A549 (cell line): ENCODE results near the gene PTTG2. TPM values are rescaled to one million over a fixed set of nuclear protein-coding genes. Genes with fewer than 3 reads are reported as not detected.

Experiments used
- BHLHE40 ChIP-seq: IDR thresholded peaks from 2 replicates; pipeline ENCODE4 v1.6.1; 2012; ENCODE audit warnings: low read depth, low read length, inconsistent platforms
- CBX8 ChIP-seq: fragments of 200-600 bp; sonication (generic); IDR thresholded peaks from 2 replicates; pipeline ENCODE4 v1.6.1; 2016
- CHD2 ChIP-seq: fragments of 150-350 bp; IDR thresholded peaks from 2 replicates; pipeline ENCODE4 v1.6.1; 2014; ENCODE audit warnings: low read length; ENCODE audit not compliant: partially characterized antibody
- CHD4 ChIP-seq: fragments of 200-600 bp; sonication (generic); IDR thresholded peaks from 2 replicates; pipeline ENCODE4 v1.6.1; 2016; ENCODE audit warnings: antibody characterized with exemption, mild to moderate bottlenecking, borderline replicate concordance
- EHMT2 ChIP-seq: fragments of 200-600 bp; sonication (generic); IDR thresholded peaks from 2 replicates; pipeline ENCODE4 v1.6.1; 2016; ENCODE audit warnings: antibody characterized with exemption, low read depth, mild to moderate bottlenecking, moderate library complexity
- EP300 ChIP-seq, 2 experiments: fragments of >200 bp; sonication (Bioruptor Twin); formaldehyde crosslinking; IDR thresholded peaks; 2 replicates in 1 of 2; 3 replicates in 1 of 2; pipeline ENCODE4 v1.6.1; 2016 to 2017
- ESRRA ChIP-seq: fragments of 150-350 bp; IDR thresholded peaks from 2 replicates; pipeline ENCODE4 v1.6.1; 2014; ENCODE audit warnings: mild to moderate bottlenecking, low read length, borderline replicate concordance
- FOSB ChIP-seq: fragments of 250-450 bp; sonication (Bioruptor Pico); IDR thresholded peaks from 2 replicates; pipeline ENCODE4 v1.5.0; 2020; ENCODE audit warnings: mild to moderate bottlenecking, moderate library complexity
- FOSL2 ChIP-seq, 2 experiments: fragments of 450-650 bp in 1 of 2; fragments of >200 bp in 1 of 2; sonication (Bioruptor Twin) in 1 of 2; formaldehyde crosslinking; IDR thresholded peaks; 2 replicates each; pipeline versions ENCODE4 v1.5.0 to v1.6.1; 2016 to 2020; ENCODE audit warnings: mild to moderate bottlenecking in 1 of 2, moderate library complexity in 1 of 2
- FOXS1 ChIP-seq: fragments of 250-450 bp; sonication (Bioruptor Pico); IDR thresholded peaks from 2 replicates; pipeline ENCODE4 v1.5.0; 2020; ENCODE audit warnings: mild to moderate bottlenecking, moderate library complexity
- HDAC2 ChIP-seq: fragments of 200-600 bp; sonication (generic); IDR thresholded peaks from 2 replicates; pipeline ENCODE4 v1.6.1; 2016
- HOXB5 ChIP-seq: fragments of 250-450 bp; sonication (Bioruptor Pico); IDR thresholded peaks from 2 replicates; pipeline ENCODE4 v1.5.0; 2020; ENCODE audit warnings: mild to moderate bottlenecking, moderate library complexity
- JUN ChIP-seq, 2 experiments: fragments of >200 bp; sonication (Bioruptor Twin); formaldehyde crosslinking; IDR thresholded peaks; 2 replicates in 1 of 2; 3 replicates in 1 of 2; pipeline ENCODE4 v1.6.1; 2016 to 2017
- JUNB ChIP-seq: fragments of >200 bp; sonication (Bioruptor Twin); formaldehyde crosslinking; IDR thresholded peaks from 2 replicates; pipeline ENCODE4 v1.6.1; 2016
- KDM1A ChIP-seq: fragments of 200-600 bp; sonication (generic); IDR thresholded peaks from 2 replicates; pipeline ENCODE4 v1.6.1; 2016; ENCODE audit warnings: low read depth, mild to moderate bottlenecking
- MAZ ChIP-seq: fragments of 150-350 bp; IDR thresholded peaks from 2 replicates; pipeline ENCODE4 v1.6.1; 2014; ENCODE audit warnings: antibody characterized with exemption, low read depth, low read length, borderline replicate concordance
- NR3C1 ChIP-seq: fragments of >200 bp; sonication (Bioruptor Twin); formaldehyde crosslinking; IDR thresholded peaks from 3 replicates; pipeline ENCODE4 v1.6.1; 2017
- PBX3 ChIP-seq: IDR thresholded peaks from 2 replicates; pipeline ENCODE4 v1.6.1; 2012
- POLR2A ChIP-seq: IDR thresholded peaks from 2 replicates; pipeline ENCODE4 v1.6.1; 2012; ENCODE audit warnings: mild to moderate bottlenecking, low read length
- RAD21 ChIP-seq, 2 experiments: fragments of >200 bp in 1 of 2; sonication (Bioruptor Twin) in 1 of 2; formaldehyde crosslinking in 1 of 2; IDR thresholded peaks in 1 of 2; conservative IDR thresholded peaks in 1 of 2; 2 replicates in 1 of 2; 3 replicates in 1 of 2; pipeline ENCODE4 v1.6.1; 2012 to 2018; ENCODE audit warnings: inconsistent platforms in 1 of 2
- RARB ChIP-seq: fragments of 250-450 bp; sonication (Bioruptor Pico); IDR thresholded peaks from 2 replicates; pipeline ENCODE4 v1.8.0; 2021; ENCODE audit warnings: mild to moderate bottlenecking, moderate library complexity
- RNF2 ChIP-seq: fragments of 200-600 bp; sonication (generic); IDR thresholded peaks from 2 replicates; pipeline ENCODE4 v1.6.1; 2016; ENCODE audit warnings: low read depth, mild to moderate bottlenecking, antibody characterized with exemption, moderate library complexity, borderline replicate concordance
- SREBF2 ChIP-seq: fragments of 450-650 bp; IDR thresholded peaks from 2 replicates; pipeline ENCODE4 v1.6.1; 2014; ENCODE audit warnings: mild to moderate bottlenecking, moderate library complexity
- TFCP2L1 ChIP-seq: fragments of 250-450 bp; sonication (Bioruptor Pico); IDR thresholded peaks from 2 replicates; pipeline ENCODE4 v1.5.0; 2021; ENCODE audit warnings: mild to moderate bottlenecking
- USF2 ChIP-seq: fragments of 450-650 bp; IDR thresholded peaks from 2 replicates; pipeline ENCODE4 v1.6.1; 2014; ENCODE audit warnings: antibody characterized with exemption
- ZC3H11A ChIP-seq: fragments of 450-650 bp; IDR thresholded peaks from 2 replicates; pipeline ENCODE4 v1.6.1; 2014; ENCODE audit warnings: antibody characterized with exemption, mild to moderate bottlenecking
- ZSCAN20 ChIP-seq: fragments of 250-450 bp; sonication (Bioruptor Pico); IDR thresholded peaks from 2 replicates; pipeline ENCODE4 v1.8.0; 2022; ENCODE audit warnings: mild to moderate bottlenecking, moderate library complexity
- polyA plus RNA-seq, 4 experiments: library from polyadenylated mRNA; depleted of rRNA in 3 of 4; stranded (reverse); fragments of >200 nt; fragmentation: RNase III in 1 of 4; extraction: RNeasy Plus Mini Kit Qiagen cat#74134 plus additional on column Dnase treatment in 1 of 4; gene quantifications; 2 replicates in 3 of 4; 3 replicates in 1 of 4; pipeline ENCODE4 v1.2.3, GENCODE V29; 2011 to 2017
- TF ChIP-seq, protein P1 (sequence below): fragments of 150-350 bp; IDR thresholded peaks from 2 replicates; pipeline ENCODE4 v1.6.1; 2014; ENCODE audit warnings: low read depth, mild to moderate bottlenecking, low read length
- TF ChIP-seq, protein P2 (sequence below): fragments of >200 bp; sonication (Bioruptor Twin); formaldehyde crosslinking; IDR thresholded peaks from 3 replicates; pipeline ENCODE4 v1.5.1; 2016
- TF ChIP-seq, protein P3 (sequence below): IDR thresholded peaks from 2 replicates; pipeline ENCODE4 v1.6.1; 2012

The PTTG2 gene
- polyA plus RNA-seq, 2 of the 4 experiments (the other 2 are of a cell fraction), result not detected

DNA sequence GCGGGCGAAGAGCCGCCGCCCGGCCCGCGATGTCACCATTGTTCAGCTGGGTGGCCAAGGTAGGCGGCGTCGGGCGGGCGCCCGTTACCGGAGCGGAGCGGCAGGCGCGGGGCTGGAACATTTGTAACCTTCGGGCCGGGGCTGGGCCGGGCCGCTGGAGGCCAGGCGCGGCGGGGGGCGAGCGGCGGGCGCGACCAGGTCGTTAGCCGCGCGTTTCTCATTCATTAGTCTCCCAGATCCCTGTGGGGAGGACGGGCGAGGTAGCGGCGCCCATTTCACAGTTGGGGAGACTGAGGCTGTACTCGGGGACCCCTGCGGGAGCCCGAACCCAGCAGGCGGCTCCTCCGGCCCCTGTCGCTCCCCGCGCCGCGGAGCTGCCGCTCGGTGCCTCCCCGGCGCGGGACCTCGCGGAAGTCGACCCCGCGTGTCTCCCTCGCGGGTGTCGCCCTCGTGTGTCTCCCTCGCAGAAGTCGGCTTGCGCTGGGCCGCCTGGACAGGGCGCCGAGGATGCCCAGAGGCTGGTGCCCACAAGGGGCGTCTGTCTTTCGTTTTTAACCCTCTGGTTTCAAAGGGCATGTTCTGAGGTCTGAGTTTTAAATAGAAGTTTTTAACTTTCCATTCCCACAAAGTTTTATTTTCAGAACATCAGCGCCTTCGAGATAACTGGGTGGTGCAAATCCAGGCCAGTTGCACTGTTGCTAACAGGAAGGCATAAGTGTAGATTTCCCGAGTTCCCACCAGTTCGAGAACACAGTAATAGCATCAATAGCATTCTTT, 17.5 kb downstream of the PTTG2 start (continued):
- no peak for TF ChIP-seq USF2
- TF ChIP-seq PBX3, result no peak
- no peak for TF ChIP-seq CHD2
- no peak for TF ChIP-seq FOSB (CRISPR knock-in tag)
- TF ChIP-seq CBX8, result no peak
- no peak for TF ChIP-seq TFCP2L1 (CRISPR knock-in tag)
- peak; percentile 33; the same call in 1 of the 2 replicates for TF ChIP-seq CHD4
- TF ChIP-seq JUNB, result no peak
- TF ChIP-seq POLR2A, result no peak
- 0 out of 2 replicates have a peak, but pooled peaks have one; percentile 35 for TF ChIP-seq HDAC2
- TF ChIP-seq, protein P1, sequence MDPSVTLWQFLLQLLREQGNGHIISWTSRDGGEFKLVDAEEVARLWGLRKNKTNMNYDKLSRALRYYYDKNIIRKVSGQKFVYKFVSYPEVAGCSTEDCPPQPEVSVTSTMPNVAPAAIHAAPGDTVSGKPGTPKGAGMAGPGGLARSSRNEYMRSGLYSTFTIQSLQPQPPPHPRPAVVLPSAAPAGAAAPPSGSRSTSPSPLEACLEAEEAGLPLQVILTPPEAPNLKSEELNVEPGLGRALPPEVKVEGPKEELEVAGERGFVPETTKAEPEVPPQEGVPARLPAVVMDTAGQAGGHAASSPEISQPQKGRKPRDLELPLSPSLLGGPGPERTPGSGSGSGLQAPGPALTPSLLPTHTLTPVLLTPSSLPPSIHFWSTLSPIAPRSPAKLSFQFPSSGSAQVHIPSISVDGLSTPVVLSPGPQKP, result no peak
- TF ChIP-seq EHMT2, result no peak
- no peak for TF ChIP-seq FOXS1 (CRISPR knock-in tag)
- TF ChIP-seq SREBF2, result no peak
- TF ChIP-seq, protein P2, sequence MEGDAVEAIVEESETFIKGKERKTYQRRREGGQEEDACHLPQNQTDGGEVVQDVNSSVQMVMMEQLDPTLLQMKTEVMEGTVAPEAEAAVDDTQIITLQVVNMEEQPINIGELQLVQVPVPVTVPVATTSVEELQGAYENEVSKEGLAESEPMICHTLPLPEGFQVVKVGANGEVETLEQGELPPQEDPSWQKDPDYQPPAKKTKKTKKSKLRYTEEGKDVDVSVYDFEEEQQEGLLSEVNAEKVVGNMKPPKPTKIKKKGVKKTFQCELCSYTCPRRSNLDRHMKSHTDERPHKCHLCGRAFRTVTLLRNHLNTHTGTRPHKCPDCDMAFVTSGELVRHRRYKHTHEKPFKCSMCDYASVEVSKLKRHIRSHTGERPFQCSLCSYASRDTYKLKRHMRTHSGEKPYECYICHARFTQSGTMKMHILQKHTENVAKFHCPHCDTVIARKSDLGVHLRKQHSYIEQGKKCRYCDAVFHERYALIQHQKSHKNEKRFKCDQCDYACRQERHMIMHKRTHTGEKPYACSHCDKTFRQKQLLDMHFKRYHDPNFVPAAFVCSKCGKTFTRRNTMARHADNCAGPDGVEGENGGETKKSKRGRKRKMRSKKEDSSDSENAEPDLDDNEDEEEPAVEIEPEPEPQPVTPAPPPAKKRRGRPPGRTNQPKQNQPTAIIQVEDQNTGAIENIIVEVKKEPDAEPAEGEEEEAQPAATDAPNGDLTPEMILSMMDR, result peak; percentile 60
- TF ChIP-seq RNF2, result peak; percentile 48; the same call in 1 of the 2 replicates
- peak in 1 of 2 experiments; percentile 38; a peak in 1 of 5 replicates for TF ChIP-seq JUN (IDR thresholded peaks at IDR 0.05)
- TF ChIP-seq BHLHE40, result no peak
- no peak for TF ChIP-seq HOXB5 (CRISPR knock-in tag)
- peak; percentile 14 to 45; a peak in 3 of 5 replicates for TF ChIP-seq RAD21 (conservative IDR thresholded peaks at IDR 0.05 in 1 of 2, IDR thresholded peaks at IDR 0.05 in 1 of 2)
- no peak for TF ChIP-seq FOSL2 (IDR thresholded peaks at IDR 0.05)
- TF ChIP-seq FOSL2 (CRISPR knock-in tag; IDR thresholded peaks at IDR 0.05), result no peak
- no peak for TF ChIP-seq MAZ
- no peak for TF ChIP-seq ZC3H11A
- TF ChIP-seq KDM1A, result peak; percentile 91; the same call in 1 of the 2 replicates
- TF ChIP-seq, protein P3, sequence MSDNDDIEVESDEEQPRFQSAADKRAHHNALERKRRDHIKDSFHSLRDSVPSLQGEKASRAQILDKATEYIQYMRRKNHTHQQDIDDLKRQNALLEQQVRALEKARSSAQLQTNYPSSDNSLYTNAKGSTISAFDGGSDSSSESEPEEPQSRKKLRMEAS, result peak; percentile 88
- TF ChIP-seq EP300 (IDR thresholded peaks at IDR 0.05), result no peak
- TF ChIP-seq RARB (CRISPR knock-in tag), result no peak
- TF ChIP-seq ESRRA, result no peak
- TF ChIP-seq NR3C1, result no peak
- no peak for TF ChIP-seq ZSCAN20 (CRISPR knock-in tag)
- TF ChIP-seq, all 56 proteins: peak for 12
